ENCODE data around the gene NAA80.

Gene NAA80

DNA sequence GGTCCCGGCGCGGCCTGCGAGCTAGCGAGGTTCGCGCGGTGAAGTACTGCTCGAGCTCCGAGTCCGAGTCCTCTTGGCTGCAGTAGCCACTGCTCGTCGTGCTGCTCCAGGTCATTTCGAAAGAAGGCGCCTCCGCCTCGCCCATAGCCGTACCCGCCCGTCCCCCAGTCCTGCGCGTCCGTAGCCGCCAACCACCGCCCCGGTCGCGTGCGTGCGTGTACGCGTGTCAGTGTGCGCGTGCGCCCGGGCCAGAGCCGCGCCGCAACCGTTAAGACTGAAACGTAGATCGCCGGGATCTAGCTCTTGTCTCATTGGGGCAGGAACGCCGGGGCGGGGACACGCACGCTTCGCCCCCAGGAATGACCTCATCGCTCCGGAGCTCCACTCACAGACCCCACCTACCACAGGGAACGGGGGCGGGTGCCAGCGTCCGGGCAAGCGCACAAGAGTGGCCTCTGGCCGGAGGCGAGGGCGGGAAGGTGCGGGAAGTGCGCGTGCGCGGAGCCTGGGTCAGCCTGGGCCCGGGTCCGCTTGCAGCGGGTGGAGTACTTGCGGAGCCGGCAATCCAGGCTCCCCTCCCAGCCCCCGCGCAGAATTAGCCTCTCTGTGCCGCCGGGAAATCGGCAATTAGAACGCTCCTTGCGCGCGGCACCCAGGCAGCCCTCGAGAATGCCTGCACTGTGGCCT is 38.1 kb upstream of the NAA80 start:
- peak overlapping the region; percentile 80 for H2AFZ ChIP-seq (ENCODE audit: low read depth, low read length)
- peaks cover 4% of the 10 kb centered on the region for H3K36me3 ChIP-seq (ENCODE audit: insufficient read depth, low read length)
- peaks cover 25% of the 10 kb centered on the region for H3K27me3 ChIP-seq (ENCODE audit: insufficient read depth, low read length)
- H3K4me1 ChIP-seq (ENCODE audit: insufficient read depth, low read length) = peaks cover 18% of the 10 kb centered on the region
- H3K4me3 ChIP-seq (ENCODE audit: low read length) = peak overlapping the region; percentile 78
- H3K9me3 ChIP-seq (ENCODE audit: low read length) = no peaks in the 10 kb centered on the region

- peak overlapping the region; percentile 78 for H3K4me3 ChIP-seq (ENCODE audit: low read length)
- peaks cover 11% of the 10 kb centered on the region for H3K36me3 ChIP-seq (ENCODE audit: insufficient read depth, low read length)
- peaks cover 19% of the 10 kb centered on the region for H3K27me3 ChIP-seq (ENCODE audit: insufficient read depth, low read length)
- H3K4me1 ChIP-seq (ENCODE audit: insufficient read depth, low read length) = peaks cover 18% of the 10 kb centered on the region
- peak overlapping the region; percentile 47 for H2AFZ ChIP-seq (ENCODE audit: low read depth, low read length)
- H3K9me3 ChIP-seq (ENCODE audit: low read length) = no peaks in the 10 kb centered on the region
Observed at GRCh38 chr3:50336452-50337174, 37.4 kb upstream of the NAA80 start.

GRCh38 chr3:50334339-50335075 is 35.3 kb upstream of the NAA80 start:
- no peaks in the 10 kb centered on the region for H3K9me3 ChIP-seq (ENCODE audit: low read length)
- peaks cover 32% of the 10 kb centered on the region for H3K36me3 ChIP-seq (ENCODE audit: insufficient read depth, low read length)
- no peak overlapping the region for H3K4me3 ChIP-seq (ENCODE audit: low read length)
- H2AFZ ChIP-seq (ENCODE audit: low read depth, low read length) = no peak overlapping the region
- peaks cover 18% of the 10 kb centered on the region for H3K4me1 ChIP-seq (ENCODE audit: insufficient read depth, low read length)
- H3K27me3 ChIP-seq (ENCODE audit: insufficient read depth, low read length) = no peaks in the 10 kb centered on the region

DNA sequence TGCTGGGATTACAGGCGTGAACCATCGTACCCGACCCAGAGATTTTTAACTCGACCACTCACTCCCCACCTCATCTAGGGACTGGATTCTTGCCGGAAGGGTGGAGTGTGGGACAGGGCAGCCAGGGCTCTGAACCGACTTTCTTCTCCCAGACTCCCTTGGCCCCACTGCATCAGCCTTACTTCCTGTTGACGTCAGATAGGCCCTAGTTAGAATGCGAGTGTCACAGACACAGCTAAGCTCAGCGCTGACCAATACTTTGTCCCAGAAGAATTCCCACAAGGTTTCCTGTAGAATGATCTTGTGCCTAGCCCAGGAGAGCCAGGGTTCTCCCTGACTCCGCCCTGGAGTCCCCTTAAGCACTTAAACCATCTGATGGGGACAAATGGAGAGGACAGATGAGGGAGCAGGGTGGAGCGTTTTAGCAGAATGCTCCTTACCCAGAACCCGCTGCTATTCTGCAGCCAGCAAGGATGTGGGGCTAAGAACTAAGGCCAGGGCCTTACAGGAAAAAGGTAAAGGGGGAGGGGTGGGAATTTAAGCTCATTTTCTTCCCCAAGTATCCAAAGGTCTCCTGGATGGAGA is 34.6 kb upstream of the NAA80 start:
- Histone ChIP-seq H3K27me3 (ENCODE audit: insufficient read depth, low read length) (no peaks in the 10 kb centered on the region), H3K4me1 (ENCODE audit: insufficient read depth, low read length) (peaks cover 18% of the 10 kb centered on the region), H3K9me3 (ENCODE audit: low read length) (no peaks in the 10 kb centered on the region), H3K4me3 (ENCODE audit: low read length) (no peak overlapping the region), H2AFZ (ENCODE audit: low read depth, low read length) (no peak overlapping the region), H3K36me3 (ENCODE audit: insufficient read depth, low read length) (peaks cover 32% of the 10 kb centered on the region)

DNA sequence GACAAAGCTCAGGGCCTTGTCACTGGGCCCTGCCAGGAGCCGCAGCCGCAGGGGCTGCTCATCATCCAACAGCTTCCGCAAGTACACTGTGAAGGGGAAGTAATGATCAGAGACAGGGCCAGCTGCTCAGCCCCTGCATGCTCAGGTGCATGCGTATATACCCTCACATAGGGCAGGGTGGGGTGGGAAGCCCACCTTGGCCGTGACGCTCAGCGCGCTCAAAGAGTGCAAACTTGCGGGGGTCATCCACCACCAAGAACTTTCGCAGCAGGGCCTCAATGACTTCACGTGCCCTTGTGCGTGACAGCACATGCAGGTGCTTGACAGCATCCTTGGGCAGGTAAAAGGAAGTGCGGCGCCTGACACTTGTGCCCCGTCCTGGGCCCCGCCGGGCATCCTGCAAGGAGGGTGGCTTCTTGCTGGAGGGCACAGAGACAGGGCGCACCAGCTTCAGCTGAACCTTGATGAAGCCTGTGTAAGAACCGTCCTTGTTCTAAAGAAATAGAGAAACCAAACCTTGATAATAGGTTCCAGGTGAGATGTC is 32.2 kb upstream of the NAA80 start:
- peaks cover 32% of the 10 kb centered on the region for H3K36me3 ChIP-seq (ENCODE audit: insufficient read depth, low read length)
- no peaks in the 10 kb centered on the region for H3K27me3 ChIP-seq (ENCODE audit: insufficient read depth, low read length)
- no peak overlapping the region for H3K4me3 ChIP-seq (ENCODE audit: low read length)
- H3K4me1 ChIP-seq (ENCODE audit: insufficient read depth, low read length) = peaks cover 27% of the 10 kb centered on the region
- H3K9me3 ChIP-seq (ENCODE audit: low read length) = no peaks in the 10 kb centered on the region
- H2AFZ ChIP-seq (ENCODE audit: low read depth, low read length) = no peak overlapping the region

- H3K4me3 ChIP-seq (ENCODE audit: low read length) = no peak overlapping the region
Observed at GRCh38 chr3:50330330-50330729, 31.1 kb upstream of the NAA80 start.

GRCh38 chr3:50327943-50328691 is 28.9 kb upstream of the NAA80 start, which contains the start of gene TUSC2:
TUSC2 (minus strand) TSS chr3:50328223; CDS start chr3:50328099, 124 bp downstream.
- H3K4me1 ChIP-seq (ENCODE audit: insufficient read depth, low read length) = peaks cover 22% of the 10 kb centered on the region
- no peaks in the 10 kb centered on the region for H3K9me3 ChIP-seq (ENCODE audit: low read length)
- peaks cover 43% of the 10 kb centered on the region for H3K36me3 ChIP-seq (ENCODE audit: insufficient read depth, low read length)
- H3K27me3 ChIP-seq (ENCODE audit: insufficient read depth, low read length) = no peaks in the 10 kb centered on the region
- no peak within 1 kb of the TSS for H2AFZ ChIP-seq (ENCODE audit: low read depth, low read length)
- H3K4me3 ChIP-seq (ENCODE audit: low read length) = peak within 1 kb of the TSS; percentile 79

More at GRCh38 chr3:50330330-50330729, 31.1 kb upstream of the NAA80 start:
- no peaks in the 10 kb centered on the region for H3K27me3 ChIP-seq (ENCODE audit: insufficient read depth, low read length)
- H3K9me3 ChIP-seq (ENCODE audit: low read length) = no peaks in the 10 kb centered on the region
- H3K4me1 ChIP-seq (ENCODE audit: insufficient read depth, low read length) = peaks cover 17% of the 10 kb centered on the region
- no peak overlapping the region for H2AFZ ChIP-seq (ENCODE audit: low read depth, low read length)
- H3K36me3 ChIP-seq (ENCODE audit: insufficient read depth, low read length) = peaks cover 43% of the 10 kb centered on the region

DNA sequence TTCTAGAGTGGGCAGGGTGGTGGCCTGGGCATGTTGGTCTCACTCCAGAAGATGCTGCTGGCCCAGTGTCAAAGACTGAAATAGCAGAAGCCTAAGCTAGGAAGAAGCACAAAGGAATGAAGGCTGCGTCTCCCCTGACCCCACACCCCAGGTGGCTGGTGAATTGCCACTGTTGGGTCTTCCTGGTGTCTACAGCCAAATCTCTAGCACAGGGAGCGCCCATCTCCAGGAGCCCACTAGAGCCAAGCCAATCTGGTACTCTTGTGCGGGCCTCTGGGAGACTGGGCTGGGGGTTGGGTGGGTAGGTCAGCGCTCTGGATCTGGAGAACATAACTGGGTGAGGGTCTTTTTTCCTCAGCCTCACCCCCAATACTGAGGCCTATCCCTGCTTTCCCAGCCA is 27.9 kb upstream of the NAA80 start:
- Histone ChIP-seq H3K36me3 (ENCODE audit: insufficient read depth, low read length) (peaks cover 40% of the 10 kb centered on the region), H2AFZ (ENCODE audit: low read depth, low read length) (no peak overlapping the region), H3K9me3 (ENCODE audit: low read length) (no peaks in the 10 kb centered on the region), H3K4me1 (ENCODE audit: insufficient read depth, low read length) (peaks cover 24% of the 10 kb centered on the region), H3K4me3 (ENCODE audit: low read length) (peak overlapping the region; percentile 79), H3K27me3 (ENCODE audit: insufficient read depth, low read length) (no peaks in the 10 kb centered on the region)

- no peaks in the 10 kb centered on the region for H3K27me3 ChIP-seq (ENCODE audit: insufficient read depth, low read length)
- H2AFZ ChIP-seq (ENCODE audit: low read depth, low read length) = no peak overlapping the region
- H3K36me3 ChIP-seq (ENCODE audit: insufficient read depth, low read length) = peaks cover 30% of the 10 kb centered on the region
- H3K9me3 ChIP-seq (ENCODE audit: low read length) = no peaks in the 10 kb centered on the region
- H3K4me1 ChIP-seq (ENCODE audit: insufficient read depth, low read length) = peaks cover 28% of the 10 kb centered on the region
- H3K4me3 ChIP-seq (ENCODE audit: low read length) = no peak overlapping the region
Observed at GRCh38 chr3:50326182-50326541, 27.0 kb upstream of the NAA80 start.

DNA sequence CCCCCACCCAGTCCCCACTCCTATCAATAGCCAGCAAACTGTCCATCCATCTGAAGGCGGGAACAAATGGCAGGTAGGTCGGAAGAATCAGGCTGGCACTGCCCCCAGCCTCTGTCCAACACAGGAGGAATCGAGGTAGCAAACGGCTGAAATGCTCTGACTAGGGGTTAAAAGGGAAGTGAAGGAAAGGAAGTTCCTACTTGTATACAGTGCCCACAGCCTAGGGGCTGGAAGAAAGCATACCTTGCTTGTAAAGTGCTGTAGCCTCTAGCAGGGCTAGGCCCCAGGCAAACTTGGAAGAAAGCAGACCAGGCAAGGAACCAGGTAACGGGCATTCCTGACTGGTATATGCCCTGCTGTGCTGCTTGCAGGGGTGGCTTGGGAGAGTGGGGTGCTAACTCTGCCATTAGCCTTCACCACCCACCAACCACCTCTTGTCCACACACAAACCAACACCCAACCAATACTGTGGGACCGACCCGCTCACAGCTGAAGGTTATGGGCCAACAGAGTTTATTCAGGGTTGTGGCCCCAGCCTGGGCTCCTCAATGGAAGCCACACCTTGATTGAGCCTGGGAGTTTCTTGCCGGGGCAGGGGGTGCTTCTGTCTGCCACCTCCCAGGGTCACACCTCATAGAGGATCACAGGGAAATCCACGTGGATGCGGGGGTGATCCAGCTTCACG is 26.4 kb upstream of the NAA80 start:
- peaks cover 25% of the 10 kb centered on the region for H3K36me3 ChIP-seq (ENCODE audit: insufficient read depth, low read length)
- no peak overlapping the region for H2AFZ ChIP-seq (ENCODE audit: low read depth, low read length)
- H3K27me3 ChIP-seq (ENCODE audit: insufficient read depth, low read length) = no peaks in the 10 kb centered on the region
- H3K9me3 ChIP-seq (ENCODE audit: low read length) = no peaks in the 10 kb centered on the region
- H3K4me3 ChIP-seq (ENCODE audit: low read length) = no peak overlapping the region
- peaks cover 30% of the 10 kb centered on the region for H3K4me1 ChIP-seq (ENCODE audit: insufficient read depth, low read length)

DNA sequence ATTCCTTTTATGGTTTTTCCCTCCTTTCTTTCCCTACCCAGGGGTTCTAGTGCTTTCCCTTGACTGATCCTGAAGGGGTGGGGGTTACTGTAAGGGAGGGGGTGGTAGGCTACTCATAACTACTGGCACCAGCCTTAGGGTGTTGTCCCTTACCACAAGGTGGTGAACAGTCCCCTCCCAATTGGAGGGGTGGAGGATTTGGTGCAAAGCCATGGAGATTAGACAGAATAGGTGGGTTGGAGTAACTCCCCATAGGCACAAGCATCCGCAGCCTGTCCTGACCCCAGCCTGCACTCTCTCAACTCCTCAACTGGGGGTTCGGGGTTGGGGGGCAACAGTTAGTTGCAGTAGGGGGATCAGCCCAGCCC is 25.9 kb upstream of the NAA80 start:
- no peak overlapping the region for H3K4me3 ChIP-seq (ENCODE audit: low read length)
- H2AFZ ChIP-seq (ENCODE audit: low read depth, low read length) = no peak overlapping the region
- H3K36me3 ChIP-seq (ENCODE audit: insufficient read depth, low read length) = peaks cover 19% of the 10 kb centered on the region
- peaks cover 35% of the 10 kb centered on the region for H3K4me1 ChIP-seq (ENCODE audit: insufficient read depth, low read length)
- H3K27me3 ChIP-seq (ENCODE audit: insufficient read depth, low read length) = no peaks in the 10 kb centered on the region
- no peaks in the 10 kb centered on the region for H3K9me3 ChIP-seq (ENCODE audit: low read length)
